Right lobe of liver (tissue), 6 donors: ENCODE data around the gene ATXN10. TPM values are rescaled to one million over a fixed set of nuclear protein-coding genes. Genes with fewer than 3 reads are reported as not detected.

Experiments
- ATAC-seq, 4 donors: fragments of 200-7000 bp; cut with Tn5 transposase; one replicate each; pipeline ENCODE4 v1.9.1; 2020; ENCODE audit warnings: mild to moderate bottlenecking in 4 of 4, moderate library complexity in 4 of 4
- DNase-seq, 3 donors: peaks; one replicate each; pipeline ENCODE4 v3.0.0-alpha.2; 2020
- H3K27ac ChIP-seq, 3 donors: fragments of 200-600 bp; one replicate each; pipeline ENCODE4 v1.8.0; 2022
- H3K27me3 ChIP-seq, 2 donors: fragments of 200-600 bp; one replicate each; pipeline ENCODE4 v1.8.0; 2022
- H3K36me3 ChIP-seq, 4 donors: fragments of 200-600 bp; sonication (generic) in 1 of 4; one replicate each; pipeline versions ENCODE4 v1.5.1 to v1.8.0; 2017 to 2022; ENCODE audit warnings: control low read depth in 1 of 4
- H3K4me1 ChIP-seq, 4 donors: fragments of 200-600 bp; sonication (generic) in 1 of 4; one replicate each; pipeline versions ENCODE4 v1.5.1 to v1.8.0; 2017 to 2022; ENCODE audit warnings: control low read depth in 1 of 4
- H3K4me3 ChIP-seq, 3 donors: fragments of 200-600 bp; one replicate each; pipeline ENCODE4 v1.8.0; 2022
- H3K9me3 ChIP-seq, 4 donors: fragments of 200-600 bp; sonication (generic) in 1 of 4; one replicate each; pipeline versions ENCODE4 v1.5.1 to v1.8.0; 2017 to 2022; ENCODE audit warnings: control low read depth in 1 of 4
- POLR2A ChIP-seq: fragments of 450-650 bp; IDR thresholded peaks from one replicate; pipeline ENCODE4 v1.6.1; 2017; ENCODE audit warnings: antibody characterized with exemption, mild to moderate bottlenecking
- WGBS: methylation state at CpG from one replicate; pipeline ENCODE4 v1.1.6; 2018; ENCODE audit warnings: low coverage, low lambda C conversion rate; ENCODE audit not compliant: insufficient coverage; ENCODE audit errors: missing lambda C conversion rate; 5-methylcytosine and 5-hydroxymethylcytosine counted together
- intact Hi-C, 2 donors: fragments of 100-400 bp; cut with DNase I; formaldehyde crosslinking; loops; one replicate each; pipeline versions ENCODE4 v1.11.2 to v1.14.1; 2022
- total RNA-seq, 6 experiments: library from RNA; depleted of rRNA in 2 of 6; stranded (reverse); fragments of >200 nt in 2 of 6; fragmentation: NEBNext Ultra II Directional in 3 of 6; extraction: Animal tissue kit (Norgen Biotek cat#: 25700) in 3 of 6; gene quantifications; one replicate each; pipeline versions ENCODE4 v1.1.0 to v1.2.4, GENCODE V29; 2016 to 2023
- TF ChIP-seq, protein P1 (sequence below), 4 donors: fragments of 200-600 bp in 3 of 4; fragments of 450-650 bp in 1 of 4; IDR thresholded peaks; one replicate each; pipeline versions ENCODE4 v1.5.1 to v1.8.0; 2016 to 2022; ENCODE audit warnings: antibody characterized with exemption in 4 of 4, mild to moderate bottlenecking in 2 of 4
- donor health status: DM: no; HTN: yes; CAD: no.
- donor health status: DM: no; HTN: no; CAD: no.
- donor health status: DM: no; HTN: no; CAD: no.
- donor health status: DM: no; HTN: yes; CAD: no.
- donor health status: DM: no; HTN: yes; CAD: no.

Gene ATXN10
- total RNA-seq, 6 experiments from 2014 or later = 70.0 to 118 (median 84.3) TPM

DNA sequence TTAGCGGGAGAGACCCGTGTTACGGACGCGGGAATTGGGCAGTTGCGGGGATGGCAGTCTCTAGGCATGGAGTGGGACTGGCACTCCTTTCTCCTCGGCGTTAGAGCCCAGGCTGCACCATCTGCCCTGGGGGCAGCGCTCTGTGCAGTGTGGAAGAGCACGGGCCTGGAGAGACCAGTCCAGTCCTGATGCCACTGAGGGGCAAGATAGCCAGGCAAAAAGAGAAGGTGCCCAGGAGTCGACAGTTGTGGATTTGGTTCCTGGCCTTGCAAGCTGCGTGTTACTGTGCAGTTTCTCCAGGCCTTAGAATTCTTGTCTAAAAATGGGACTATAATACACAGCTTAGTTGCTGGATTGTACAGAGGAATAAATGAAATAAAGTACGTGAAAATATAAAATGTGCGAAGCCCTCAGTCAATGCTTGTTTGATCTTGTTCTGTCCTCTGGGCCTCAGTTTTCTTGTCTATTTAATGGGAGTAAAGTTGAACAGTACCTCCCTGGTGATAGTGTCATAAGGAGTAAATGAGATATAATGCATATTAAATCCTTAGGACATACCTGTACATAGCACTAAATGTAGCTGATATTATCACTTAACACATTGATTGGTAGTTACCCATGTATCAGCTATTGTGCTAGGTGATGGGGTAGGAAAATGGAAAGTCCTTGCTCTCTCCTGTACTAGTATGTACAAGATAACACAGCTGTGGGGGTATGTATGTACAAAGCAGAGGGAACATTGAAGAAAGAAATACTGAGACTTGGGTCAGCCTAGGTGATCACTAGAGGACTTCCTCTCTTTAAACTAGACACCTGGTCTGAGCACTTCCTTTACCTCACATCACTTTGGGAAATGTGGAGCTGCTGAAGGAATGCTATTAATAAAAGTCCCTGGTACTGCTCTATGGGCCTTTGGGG lies 1.2 kb downstream of the ATXN10 start:
- DNase-seq (no peak), ATAC-seq (peak; percentile 29 to 51 (median 40))
- 12% methylated on average over 12 of the region's 14 CpGs for WGBS
- Histone ChIP-seq H3K4me3 (peak overlapping the region; percentile 80 to 85 (median 85)), H3K27ac (peak overlapping the region; percentile 89 to 93 (median 91)), H3K4me1 (peaks cover 0 to 19% (median 4%) of the 10 kb centered on the region in 4 donors), H3K36me3 (no peaks in the 10 kb centered on the region), H3K9me3 (no peaks in the 10 kb centered on the region), H3K27me3 (no peaks in the 10 kb centered on the region)
- intact Hi-C loops = no loop called here
- TF ChIP-seq POLR2A = no peak
- TF ChIP-seq, protein P1, sequence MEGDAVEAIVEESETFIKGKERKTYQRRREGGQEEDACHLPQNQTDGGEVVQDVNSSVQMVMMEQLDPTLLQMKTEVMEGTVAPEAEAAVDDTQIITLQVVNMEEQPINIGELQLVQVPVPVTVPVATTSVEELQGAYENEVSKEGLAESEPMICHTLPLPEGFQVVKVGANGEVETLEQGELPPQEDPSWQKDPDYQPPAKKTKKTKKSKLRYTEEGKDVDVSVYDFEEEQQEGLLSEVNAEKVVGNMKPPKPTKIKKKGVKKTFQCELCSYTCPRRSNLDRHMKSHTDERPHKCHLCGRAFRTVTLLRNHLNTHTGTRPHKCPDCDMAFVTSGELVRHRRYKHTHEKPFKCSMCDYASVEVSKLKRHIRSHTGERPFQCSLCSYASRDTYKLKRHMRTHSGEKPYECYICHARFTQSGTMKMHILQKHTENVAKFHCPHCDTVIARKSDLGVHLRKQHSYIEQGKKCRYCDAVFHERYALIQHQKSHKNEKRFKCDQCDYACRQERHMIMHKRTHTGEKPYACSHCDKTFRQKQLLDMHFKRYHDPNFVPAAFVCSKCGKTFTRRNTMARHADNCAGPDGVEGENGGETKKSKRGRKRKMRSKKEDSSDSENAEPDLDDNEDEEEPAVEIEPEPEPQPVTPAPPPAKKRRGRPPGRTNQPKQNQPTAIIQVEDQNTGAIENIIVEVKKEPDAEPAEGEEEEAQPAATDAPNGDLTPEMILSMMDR (IDR thresholded peaks at IDR 0.05) = no peak

- intact Hi-C loops = no loop called here
- no peaks in the 10 kb centered on the region for H3K36me3 ChIP-seq
- H3K4me3 ChIP-seq = no peak overlapping the region
- H3K27ac ChIP-seq = no peak overlapping the region
- TF ChIP-seq, protein P1 (IDR thresholded peaks at IDR 0.05) = no peak
- TF ChIP-seq POLR2A = no peak
- no peaks in the 10 kb centered on the region for H3K9me3 ChIP-seq
- no peak for DNase-seq
- no peak for ATAC-seq
- no peaks in the 10 kb centered on the region for H3K27me3 ChIP-seq
- H3K4me1 ChIP-seq = peaks cover 0 to 19% (median 2%) of the 10 kb centered on the region in 4 donors
- WGBS = 77% methylated on average over 10 of the region's 10 CpGs
Observed at GRCh38 chr22:45673482-45674175, 2.0 kb downstream of the ATXN10 start.

DNA sequence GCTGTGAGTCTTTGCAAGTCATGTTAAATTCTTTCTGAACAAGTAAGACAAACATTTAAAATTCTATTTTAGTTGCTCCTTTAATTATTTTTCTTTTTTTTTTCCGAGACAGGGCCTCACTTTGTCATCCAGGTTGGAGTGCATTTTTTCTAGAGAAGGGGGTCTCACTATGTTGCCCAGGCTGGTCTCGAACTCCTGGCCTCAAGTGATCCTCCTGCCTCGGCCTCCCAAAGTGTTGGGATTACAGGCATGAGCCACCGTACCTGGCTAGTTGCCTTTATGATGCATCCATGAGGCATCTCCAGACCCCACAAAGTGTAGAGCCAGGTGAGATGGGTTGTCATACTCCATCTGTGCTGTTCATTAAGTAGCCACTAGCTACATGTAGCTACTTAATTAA lies 4.4 kb downstream of the ATXN10 start:
- Histone ChIP-seq H3K4me1 (peaks cover 0 to 12% (median 2%) of the 10 kb centered on the region in 4 donors), H3K36me3 (no peaks in the 10 kb centered on the region), H3K27me3 (no peaks in the 10 kb centered on the region), H3K4me3 (no peak overlapping the region), H3K9me3 (no peaks in the 10 kb centered on the region), H3K27ac (no peak overlapping the region)
- no peak for TF ChIP-seq POLR2A
- TF ChIP-seq, protein P1 (IDR thresholded peaks at IDR 0.05) = no peak
- ATAC-seq (no peak), DNase-seq (no peak)
- intact Hi-C loops = no loop called here
- no CpG with 5 or more reads among the region's 4 CpGs for WGBS

DNA sequence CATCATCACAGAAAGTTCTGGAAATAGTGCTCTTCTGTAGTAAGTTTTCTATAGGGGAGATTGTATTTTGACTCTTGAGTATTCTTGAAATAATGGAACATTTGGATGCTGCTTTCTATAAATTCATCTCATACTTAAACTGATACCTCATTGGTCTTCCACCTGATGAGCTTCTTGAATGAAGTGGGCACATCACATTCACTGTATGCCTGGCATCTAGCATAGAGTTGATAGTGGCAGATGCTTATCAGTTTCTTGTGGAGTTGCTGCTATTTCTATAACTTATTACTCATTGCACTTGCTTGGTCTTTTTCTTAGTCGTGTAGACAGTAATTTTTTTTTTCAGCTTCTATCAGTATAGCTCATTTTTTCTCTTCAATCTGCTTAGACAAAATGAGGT lies 5.4 kb downstream of the ATXN10 start:
- no peaks in the 10 kb centered on the region for H3K36me3 ChIP-seq
- intact Hi-C loops = no loop called here
- no peak overlapping the region for H3K27ac ChIP-seq
- 100% methylated on average over 1 of the region's 1 CpG for WGBS
- no peaks in the 10 kb centered on the region for H3K27me3 ChIP-seq
- no peaks in the 10 kb centered on the region for H3K9me3 ChIP-seq
- peaks cover 0 to 12% (median 2%) of the 10 kb centered on the region in 4 donors for H3K4me1 ChIP-seq
- DNase-seq = no peak
- ATAC-seq = no peak
- TF ChIP-seq, protein P1 (IDR thresholded peaks at IDR 0.05) = no peak
- no peak for TF ChIP-seq POLR2A
- H3K4me3 ChIP-seq = no peak overlapping the region
